Spleen (tissue), 11 donors: ENCODE data around the gene RIC1. TPM values are rescaled to one million over a fixed set of nuclear protein-coding genes. Genes with fewer than 3 reads are reported as not detected.
"Not testable (repeated sequence)": the region's sequence is repeated elsewhere in the genome, so short reads cannot be mapped to it uniquely, and the experiment has no call there.

ENCODE experiments used
- DNase-seq: peaks from one replicate; pipeline ENCODE4 v3.0.0-alpha.2; 2020
- H3K27ac ChIP-seq, 8 donors: fragments of 200-600 bp; sonication (generic) in 7 of 8; 1 replicate in 4 of 8; 2 replicates in 4 of 8; pipeline versions ENCODE4 v1.5.0 to v1.8.0; 2016 to 2021; ENCODE audit warnings: inconsistent platforms in 4 of 8, mild to moderate bottlenecking in 4 of 8, moderate library complexity in 1 of 8
- H3K27me3 ChIP-seq, 7 donors: fragments of 200-600 bp; sonication (generic) in 6 of 7; replicated peaks in 1 of 7; 1 replicate in 4 of 7; 2 replicates in 3 of 7; pipeline versions ENCODE4 v1.5.0 to v1.8.0; 2016 to 2021; ENCODE audit warnings: inconsistent platforms in 3 of 7, mild to moderate bottlenecking in 1 of 7
- H3K36me3 ChIP-seq, 6 donors: fragments of 200-600 bp; sonication (generic) in 5 of 6; 1 replicate in 4 of 6; 2 replicates in 2 of 6; pipeline versions ENCODE4 v1.5.0 to v1.8.0; 2016 to 2021; ENCODE audit warnings: inconsistent platforms in 2 of 6
- H3K4me1 ChIP-seq, 6 donors: fragments of 200-600 bp; sonication (generic) in 5 of 6; 1 replicate in 3 of 6; 2 replicates in 3 of 6; pipeline versions ENCODE4 v1.5.0 to v1.8.0; 2016 to 2021; ENCODE audit warnings: inconsistent platforms in 3 of 6
- H3K4me3 ChIP-seq, 8 donors: fragments of 200-600 bp; sonication (generic) in 7 of 8; 1 replicate in 4 of 8; 2 replicates in 4 of 8; pipeline versions ENCODE4 v1.5.0 to v1.8.0; 2016 to 2021; ENCODE audit warnings: inconsistent platforms in 4 of 8, mild to moderate bottlenecking in 4 of 8, moderate library complexity in 2 of 8
- H3K9me3 ChIP-seq, 8 donors: fragments of 200-600 bp; sonication (generic) in 7 of 8; 1 replicate in 4 of 8; 2 replicates in 4 of 8; pipeline versions ENCODE4 v1.5.0 to v1.8.0; 2016 to 2021; ENCODE audit warnings: inconsistent platforms in 4 of 8
- CTCF ChIP-seq, 11 experiments: fragments of 200-600 bp in 7 of 11; fragments of 450-650 bp in 4 of 11; sonication (generic) in 4 of 11; IDR thresholded peaks in 8 of 11; conservative IDR thresholded peaks in 3 of 11; 1 replicate in 7 of 11; 2 replicates in 4 of 11; pipeline versions ENCODE4 v1.4.0 to v1.8.0; 2016 to 2021; ENCODE audit warnings: antibody characterized with exemption in 11 of 11, inconsistent platforms in 4 of 11, mild to moderate bottlenecking in 1 of 11
- POLR2A ChIP-seq, 3 donors: fragments of 450-650 bp; IDR thresholded peaks; one replicate each; pipeline ENCODE4 v1.5.1; 2017; ENCODE audit warnings: antibody characterized with exemption in 3 of 3, mild to moderate bottlenecking in 1 of 3
- POLR2AphosphoS5 ChIP-seq, 3 donors: sonication (generic); formaldehyde crosslinking; IDR thresholded peaks; one replicate each; pipeline ENCODE4 v1.5.1; 2017; ENCODE audit warnings: antibody characterized with exemption in 3 of 3
- WGBS, 5 donors: extraction: QIAGEN DNeasy Blood & Tissue Kit in 3 of 5; methylation state at CpG; one replicate each; pipeline versions ENCODE4 v1.1.5 to v1.1.7; 2013 to 2018; 5-methylcytosine and 5-hydroxymethylcytosine counted together
- intact Hi-C: fragments of 100-400 bp; cut with DNase I; formaldehyde crosslinking; loops from one replicate; pipeline ENCODE4 v1.15.0; 2023; ENCODE audit warnings: low total_unique reads
- polyA plus RNA-seq, 3 donors: library from polyadenylated mRNA; stranded (reverse); fragments of 200-250 nt; gene quantifications; one replicate each; pipeline ENCODE4 v1.2.1, GENCODE V29; 2013
- total RNA-seq, 7 donors: library from RNA; depleted of rRNA in 3 of 7; stranded (reverse); fragments of >200 nt in 3 of 7; fragmentation: NEBNext Ultra II Directional in 4 of 7; extraction: Animal tissue kit (Norgen Biotek cat#: 25700) in 4 of 7; gene quantifications; one replicate each; pipeline versions ENCODE4 v1.1.0 to v1.2.1, GENCODE V29; 2016 to 2021
- donor health status: healthy with polysubstance abuse.
- donor health status: DM: no; HTN: no; CAD: no; lungs with moderate emphysema.
- donor health status: DM: no; HTN: no; CAD: no.
- donor health status: Bipolar disorder and iron deficiency.
- donor health status: healthy.
- donor health status: DM: no; HTN: no; CAD: no.
- donor health status: DM: yes; HTN: yes; CAD: no.

RIC1 gene
- total and polyA plus RNA-seq, 10 donors: 4.9 to 68.7 (median 34.5) TPM

GRCh38 chr9:5778805-5779204 is 149.9 kb downstream of the RIC1 start:
- DNase-seq: no peak
- Histone ChIP-seq H3K36me3 (peaks cover 4 to 98% (median 66%) of the 10 kb centered on the region in 6 donors), H3K27ac (no peak overlapping the region), H3K27me3 (no peaks in the 10 kb centered on the region), H3K4me1 (no peaks in the 10 kb centered on the region), H3K9me3 (peaks cover 0 to 45% (median 33%) of the 10 kb centered on the region in 8 donors), H3K4me3 (no peak overlapping the region)
- 96 to 100% (median 98%) methylated on average over 1 of the region's 1 CpG for WGBS, 5 donors
- intact Hi-C loops: no loop called here
- TF ChIP-seq CTCF (IDR thresholded peaks at IDR 0.05 in 8 of 11, conservative IDR thresholded peaks at IDR 0.05 in 3 of 11) (no peak), POLR2AphosphoS5 (IDR thresholded peaks at IDR 0.05) (no peak), POLR2A (IDR thresholded peaks at IDR 0.05) (no peak)

- H3K4me3 ChIP-seq, H3K27me3 ChIP-seq, H3K4me1 ChIP-seq, intact Hi-C loops, H3K27ac ChIP-seq, DNase-seq: not testable (repeated sequence)
- peaks cover 4 to 88% (median 56%) of the 10 kb centered on the region in 6 donors for H3K36me3 ChIP-seq
- H3K9me3 ChIP-seq: peaks cover 0 to 45% (median 33%) of the 10 kb centered on the region in 8 donors
- WGBS, 5 donors: 93 to 99% (median 97%) methylated on average over 3 to 4 of the region's 4 CpGs
These were observed 150.9 kb downstream of the RIC1 start for GRCh38 chr9:5779705-5780218.

DNA sequence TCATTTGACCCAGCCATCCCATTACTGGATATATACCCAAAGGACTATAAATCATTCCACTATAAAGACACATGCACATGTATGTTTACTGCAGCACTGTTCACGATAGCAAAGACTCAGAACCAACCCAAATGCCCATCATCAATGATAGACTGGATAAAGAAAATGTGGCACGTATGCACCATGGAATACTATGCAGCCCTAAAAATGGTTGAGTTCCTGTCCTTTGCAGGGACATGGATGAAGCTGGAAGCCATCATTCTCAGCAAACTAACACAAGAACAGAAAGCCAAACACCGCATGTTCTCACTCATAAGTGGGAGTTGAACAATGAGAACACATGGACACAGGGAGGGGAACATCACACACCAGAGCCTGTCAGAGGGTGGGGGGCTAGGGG is 154.5 kb downstream of the RIC1 start:
- DNase-seq, intact Hi-C loops, H3K4me3 ChIP-seq, H3K4me1 ChIP-seq, H3K27me3 ChIP-seq, H3K27ac ChIP-seq: not testable (repeated sequence)
- Histone ChIP-seq H3K36me3 (peaks cover 6 to 83% (median 40%) of the 10 kb centered on the region in 6 donors), H3K9me3 (peaks cover 0 to 37% (median 25%) of the 10 kb centered on the region in 8 donors)
- WGBS, 5 donors: 94 to 100% (median 98%) methylated on average over 3 of the region's 3 CpGs

- H3K36me3 ChIP-seq: peaks cover 6 to 78% (median 34%) of the 10 kb centered on the region in 6 donors
These were observed 155.1 kb downstream of the RIC1 start for GRCh38 chr9:5783982-5784381.

More at GRCh38 chr9:5783982-5784381, 155.1 kb downstream of the RIC1 start:
- no peak for TF ChIP-seq POLR2AphosphoS5 (IDR thresholded peaks at IDR 0.05)
- TF ChIP-seq CTCF (IDR thresholded peaks at IDR 0.05 in 8 of 11, conservative IDR thresholded peaks at IDR 0.05 in 3 of 11): no peak
- TF ChIP-seq POLR2A (IDR thresholded peaks at IDR 0.05): no peak
- no peak for DNase-seq
- intact Hi-C loops: no loop called here
- Histone ChIP-seq H3K27ac (no peak overlapping the region), H3K9me3 (peaks cover 0 to 32% (median 19%) of the 10 kb centered on the region in 8 donors), H3K27me3 (no peaks in the 10 kb centered on the region), H3K4me3 (no peak overlapping the region), H3K4me1 (no peaks in the 10 kb centered on the region)
- WGBS, 5 donors: 91 to 100% (median 97%) methylated on average over 1 of the region's 1 CpG
